ENCODE measurements around the gene CRISPLD2.
A peak's percentile ranks its signal among the peaks of the same experiment; 100 is the strongest.

CRISPLD2 gene

DNA sequence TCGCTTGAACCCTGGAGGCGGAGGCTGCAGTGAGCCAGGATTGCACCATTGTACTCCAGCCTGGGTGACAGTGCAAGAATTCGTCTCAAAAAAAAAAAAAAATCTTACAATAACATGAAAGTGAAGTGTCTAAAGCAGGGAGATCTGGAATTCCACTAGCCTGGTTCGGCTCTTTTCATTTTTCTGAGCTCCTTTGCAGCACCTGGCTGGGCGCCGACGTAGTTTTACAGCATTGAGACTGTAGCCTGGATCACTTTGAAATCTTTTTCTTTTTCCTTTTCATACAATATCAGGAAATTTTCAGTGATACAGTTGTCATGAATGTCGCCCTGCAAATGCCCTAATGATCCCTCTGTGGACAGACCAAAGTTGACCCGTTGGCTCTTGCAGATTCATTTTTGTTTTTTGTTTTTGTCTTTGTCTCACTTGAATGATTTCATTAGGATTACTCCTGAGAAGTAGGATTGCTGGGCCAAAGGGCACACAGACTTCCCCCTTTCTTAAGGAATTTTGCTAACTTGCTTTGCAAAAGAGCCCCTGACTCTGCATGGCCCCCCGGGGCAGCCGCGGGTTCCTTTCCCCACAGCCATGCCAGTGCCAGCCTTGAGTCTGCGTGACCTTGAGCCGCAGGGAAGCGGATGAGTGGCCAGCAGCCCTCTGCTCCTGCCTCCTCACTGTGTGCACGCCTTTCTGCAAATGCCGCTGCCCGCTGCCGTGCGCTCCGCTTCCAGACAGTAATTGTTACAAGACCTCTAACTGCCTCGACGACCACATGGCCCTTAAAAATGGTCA, 28.0 kb downstream of the CRISPLD2 start (continued):
- TF ChIP-seq, protein P1, sequence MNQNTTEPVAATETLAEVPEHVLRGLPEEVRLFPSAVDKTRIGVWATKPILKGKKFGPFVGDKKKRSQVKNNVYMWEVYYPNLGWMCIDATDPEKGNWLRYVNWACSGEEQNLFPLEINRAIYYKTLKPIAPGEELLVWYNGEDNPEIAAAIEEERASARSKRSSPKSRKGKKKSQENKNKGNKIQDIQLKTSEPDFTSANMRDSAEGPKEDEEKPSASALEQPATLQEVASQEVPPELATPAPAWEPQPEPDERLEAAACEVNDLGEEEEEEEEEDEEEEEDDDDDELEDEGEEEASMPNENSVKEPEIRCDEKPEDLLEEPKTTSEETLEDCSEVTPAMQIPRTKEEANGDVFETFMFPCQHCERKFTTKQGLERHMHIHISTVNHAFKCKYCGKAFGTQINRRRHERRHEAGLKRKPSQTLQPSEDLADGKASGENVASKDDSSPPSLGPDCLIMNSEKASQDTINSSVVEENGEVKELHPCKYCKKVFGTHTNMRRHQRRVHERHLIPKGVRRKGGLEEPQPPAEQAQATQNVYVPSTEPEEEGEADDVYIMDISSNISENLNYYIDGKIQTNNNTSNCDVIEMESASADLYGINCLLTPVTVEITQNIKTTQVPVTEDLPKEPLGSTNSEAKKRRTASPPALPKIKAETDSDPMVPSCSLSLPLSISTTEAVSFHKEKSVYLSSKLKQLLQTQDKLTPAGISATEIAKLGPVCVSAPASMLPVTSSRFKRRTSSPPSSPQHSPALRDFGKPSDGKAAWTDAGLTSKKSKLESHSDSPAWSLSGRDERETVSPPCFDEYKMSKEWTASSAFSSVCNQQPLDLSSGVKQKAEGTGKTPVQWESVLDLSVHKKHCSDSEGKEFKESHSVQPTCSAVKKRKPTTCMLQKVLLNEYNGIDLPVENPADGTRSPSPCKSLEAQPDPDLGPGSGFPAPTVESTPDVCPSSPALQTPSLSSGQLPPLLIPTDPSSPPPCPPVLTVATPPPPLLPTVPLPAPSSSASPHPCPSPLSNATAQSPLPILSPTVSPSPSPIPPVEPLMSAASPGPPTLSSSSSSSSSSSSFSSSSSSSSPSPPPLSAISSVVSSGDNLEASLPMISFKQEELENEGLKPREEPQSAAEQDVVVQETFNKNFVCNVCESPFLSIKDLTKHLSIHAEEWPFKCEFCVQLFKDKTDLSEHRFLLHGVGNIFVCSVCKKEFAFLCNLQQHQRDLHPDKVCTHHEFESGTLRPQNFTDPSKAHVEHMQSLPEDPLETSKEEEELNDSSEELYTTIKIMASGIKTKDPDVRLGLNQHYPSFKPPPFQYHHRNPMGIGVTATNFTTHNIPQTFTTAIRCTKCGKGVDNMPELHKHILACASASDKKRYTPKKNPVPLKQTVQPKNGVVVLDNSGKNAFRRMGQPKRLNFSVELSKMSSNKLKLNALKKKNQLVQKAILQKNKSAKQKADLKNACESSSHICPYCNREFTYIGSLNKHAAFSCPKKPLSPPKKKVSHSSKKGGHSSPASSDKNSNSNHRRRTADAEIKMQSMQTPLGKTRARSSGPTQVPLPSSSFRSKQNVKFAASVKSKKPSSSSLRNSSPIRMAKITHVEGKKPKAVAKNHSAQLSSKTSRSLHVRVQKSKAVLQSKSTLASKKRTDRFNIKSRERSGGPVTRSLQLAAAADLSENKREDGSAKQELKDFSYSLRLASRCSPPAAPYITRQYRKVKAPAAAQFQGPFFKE (tag by site-specific recombination; IDR thresholded peaks at IDR 0.05; ENCODE audit: borderline replicate concordance): no peak

GRCh38 chr16:84848986-84849634, 29.3 kb downstream of the CRISPLD2 start:
- POLR2A ChIA-PET: no interaction called here
- Histone ChIP-seq H3K27ac (ENCODE audit: extremely low read depth, low read depth, low read length) (no peak overlapping the region), H3K4me3 (ENCODE audit: low read depth, low read length) (no peak overlapping the region), H3K9me3 (ENCODE audit: control insufficient read depth, insufficient read depth, low read depth, low read length) (no peaks in the 10 kb centered on the region; the same call in 1 of the 2 replicates), H3K36me3 (ENCODE audit: control insufficient read depth in 2 of 2, insufficient read depth in 1 of 2, low read length in 2 of 2) (no peaks in the 10 kb centered on the region), H3K4me1 (ENCODE audit: control insufficient read depth, insufficient read depth, low read length) (no peaks in the 10 kb centered on the region; the same call in 1 of the 2 replicates)
- CTCF ChIA-PET: interaction anchor here (0.6 to 0.7 kb wide), 2 partner anchors 102 to 103 kb away, joined by 4 to 5 read pairs; no protein-coding TSS in a partner anchor
- TF ChIP-seq ZNF341 (tag by site-specific recombination; IDR thresholded peaks at IDR 0.05; ENCODE audit: low read depth) (peak; percentile 95), ZNF302 (tag by site-specific recombination; IDR thresholded peaks at IDR 0.05; ENCODE audit: low read depth) (no peak)

- Histone ChIP-seq H3K4me3 (ENCODE audit: low read depth, low read length) (no peak overlapping the region), H3K36me3 (ENCODE audit: control insufficient read depth in 2 of 2, insufficient read depth in 1 of 2, low read length in 2 of 2) (no peaks in the 10 kb centered on the region), H3K9me3 (ENCODE audit: control insufficient read depth, insufficient read depth, low read depth, low read length) (no peaks in the 10 kb centered on the region; the same call in 1 of the 2 replicates), H3K27ac (ENCODE audit: extremely low read depth, low read depth, low read length) (no peak overlapping the region), H3K4me1 (ENCODE audit: control insufficient read depth, insufficient read depth, low read length) (no peaks in the 10 kb centered on the region; the same call in 1 of the 2 replicates)
- ChIA-PET POLR2A (no interaction called here), CTCF (interaction anchor here (0.7 kb wide), 1 partner anchor 101 kb away, joined by 4 read pairs; no protein-coding TSS in a partner anchor)
- TF ChIP-seq ZNF112 (tag by site-specific recombination; IDR thresholded peaks at IDR 0.05) (no peak), EGR2 (tag by site-specific recombination; IDR thresholded peaks at IDR 0.05; ENCODE audit: low read depth) (0 out of 2 replicates have a peak, but pooled peaks have one; percentile 13)
Measured at GRCh38 chr16:84849751-84850150, 30.0 kb downstream of the CRISPLD2 start.

- CTCF ChIA-PET: interaction anchor here (0.6 to 1.6 kb wide), 5 partner anchors 95 to 264 kb away, joined by 3 to 7 read pairs (median 4); no protein-coding TSS in a partner anchor
- H3K4me1 ChIP-seq (ENCODE audit: control insufficient read depth, insufficient read depth, low read length): no peaks in the 10 kb centered on the region; the same call in 1 of the 2 replicates
- H3K9me3 ChIP-seq (ENCODE audit: control insufficient read depth, insufficient read depth, low read depth, low read length): no peaks in the 10 kb centered on the region; the same call in 1 of the 2 replicates
- no peak overlapping the region for H3K4me3 ChIP-seq (ENCODE audit: low read depth, low read length)
- POLR2A ChIA-PET: interaction anchor here (1.0 to 1.3 kb wide), 2 partner anchors 12 to 31 kb away, joined by 4 read pairs; partner anchors contain the start of gene CRISPLD2
- TF ChIP-seq MZF1 (tag by site-specific recombination; IDR thresholded peaks at IDR 0.05; ENCODE audit: borderline replicate concordance) (no peak), SETDB1 (IDR thresholded peaks at IDR 0.05; ENCODE audit: insufficient read length, low read length) (peak; percentile 55), TRIM28 (IDR thresholded peaks at IDR 0.05; ENCODE audit: borderline replicate concordance, low read length) (peak; percentile 91; the same call in 1 of the 2 replicates), OSR2 (tag by site-specific recombination; IDR thresholded peaks at IDR 0.05) (no peak), ZNF596 (tag by site-specific recombination; IDR thresholded peaks at IDR 0.05) (no peak), ZNF580 (tag by site-specific recombination; IDR thresholded peaks at IDR 0.05) (peak; percentile 66; the same call in 1 of the 2 replicates), ZIC2 (tag by site-specific recombination; IDR thresholded peaks at IDR 0.05) (no peak), ZNF561 (tag by site-specific recombination; IDR thresholded peaks at IDR 0.05; ENCODE audit: borderline replicate concordance) (no peak)
- no peak overlapping the region for H3K27ac ChIP-seq (ENCODE audit: extremely low read depth, low read depth, low read length)
- H3K36me3 ChIP-seq (ENCODE audit: control insufficient read depth in 2 of 2, insufficient read depth in 1 of 2, low read length in 2 of 2): no peaks in the 10 kb centered on the region
Measured at GRCh38 chr16:84850714-84851113, 30.9 kb downstream of the CRISPLD2 start.

All from HEK293 (cell line).